Measurements from ENCODE around the gene ASPHD2.

ASPHD2 gene
- 2.0 to 37.3 (median 11.7) reads per million in 9 experiments for total RNA-seq

DNA sequence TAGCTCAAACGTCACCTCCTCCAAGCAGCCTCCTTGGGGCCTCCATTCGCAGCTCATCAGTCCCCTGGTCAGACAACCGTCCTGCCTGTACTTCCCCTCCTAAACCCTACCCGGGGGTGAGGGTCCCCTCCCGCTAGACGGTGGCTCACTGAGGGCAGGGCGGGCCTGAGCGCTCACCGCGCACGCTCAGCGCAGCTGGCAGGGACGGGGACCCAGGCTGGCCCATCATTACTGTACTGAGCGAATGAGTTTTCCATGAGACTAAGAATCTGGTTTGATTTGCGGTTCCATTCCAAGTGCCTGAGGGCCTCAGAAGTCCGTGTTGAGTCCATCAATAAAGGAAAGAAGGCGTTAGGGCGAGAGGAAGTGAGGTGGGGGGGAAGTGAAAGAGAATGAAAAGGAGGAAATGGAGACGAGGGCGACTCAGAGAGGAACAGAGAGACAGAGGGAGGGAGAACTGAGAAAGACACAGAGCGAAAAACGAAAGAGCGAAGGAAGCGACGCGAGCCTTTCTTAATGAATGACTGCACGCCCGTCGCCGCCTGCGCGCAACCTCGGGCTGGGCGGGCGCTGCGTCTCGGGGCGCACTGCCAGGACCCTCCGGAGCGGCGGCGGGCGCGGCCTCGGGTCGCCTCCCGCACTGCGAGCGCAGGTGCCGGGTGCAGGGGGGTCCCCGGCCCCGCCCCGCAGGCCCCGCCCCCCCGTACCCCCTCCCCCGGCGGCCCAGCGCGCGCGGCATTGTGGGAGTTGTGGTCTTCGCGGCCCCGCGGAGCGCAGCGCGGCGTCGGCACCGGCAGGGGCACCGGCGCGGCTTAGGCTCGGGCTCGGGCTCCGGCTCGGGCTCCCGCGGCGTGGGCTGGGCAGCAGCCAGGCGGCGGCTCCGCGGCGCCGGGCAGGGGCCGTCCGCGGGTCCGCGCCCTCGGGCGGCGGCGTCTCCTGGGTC lies at the start of gene ASPHD2:
Gene ASPHD2 (plus strand): TSS at position 746 of the 943 bp plus-strand sequence. CDS start 4,356 bp downstream, outside the sequence.
- H3K36me3 Mint-ChIP-seq (ENCODE audit: insufficient read depth), result peaks cover 14% of the 10 kb centered on the region
- H3K27ac Mint-ChIP-seq, result peak within 1 kb of the TSS; percentile 96 to 98
- H3K9me3 Mint-ChIP-seq, result no peaks in the 10 kb centered on the region
- peak; percentile 71 to 79 (median 78) for DNase-seq
- peaks cover 19 to 30% of the 10 kb centered on the region in 2 donors for H3K4me1 Mint-ChIP-seq (ENCODE audit: low read depth in 2 of 2)
- H3K4me3 Mint-ChIP-seq, result peak within 1 kb of the TSS; percentile 94 to 95
- ATAC-seq (replicated peaks), result peak; percentile 86
- peaks cover 9 to 10% of the 10 kb centered on the region in 2 donors for H3K27me3 Mint-ChIP-seq

- H3K27me3 Mint-ChIP-seq, result peaks cover 57 to 85% of the 10 kb centered on the region in 2 donors
- H3K4me3 Mint-ChIP-seq, result no peak overlapping the region
- DNase-seq, result no peak
Measured at GRCh38 chr22:26380072-26380830, 48.8 kb upstream of the ASPHD2 start.

GRCh38 chr22:26382782-26383181 lies 46.3 kb upstream of the ASPHD2 start:
- ATAC-seq (replicated peaks), result no peak
- Mint-ChIP-seq H3K27me3 (peaks cover 54 to 85% of the 10 kb centered on the region in 2 donors), H3K9me3 (peaks cover 0 to 3% of the 10 kb centered on the region in 2 donors)

More at GRCh38 chr22:26380072-26380830, 48.8 kb upstream of the ASPHD2 start:
- Mint-ChIP-seq H3K4me1 (ENCODE audit: low read depth in 2 of 2) (peaks cover 3 to 6% of the 10 kb centered on the region in 2 donors), H3K9me3 (peaks cover 0 to 3% of the 10 kb centered on the region in 2 donors), H3K27ac (no peak overlapping the region), H3K36me3 (ENCODE audit: insufficient read depth) (no peaks in the 10 kb centered on the region)
- no peak for ATAC-seq (replicated peaks)

GRCh38 chr22:26383968-26384556 lies 45.0 kb upstream of the ASPHD2 start:
- peaks cover 57 to 91% of the 10 kb centered on the region in 2 donors for H3K27me3 Mint-ChIP-seq
- no peaks in the 10 kb centered on the region for H3K36me3 Mint-ChIP-seq (ENCODE audit: insufficient read depth)
- H3K27ac Mint-ChIP-seq, result no peak overlapping the region
- H3K9me3 Mint-ChIP-seq, result peaks cover 0 to 3% of the 10 kb centered on the region in 2 donors
- no peaks in the 10 kb centered on the region for H3K4me1 Mint-ChIP-seq (ENCODE audit: low read depth in 2 of 2)
- ATAC-seq (replicated peaks) (no peak), DNase-seq (no peak)
- no peak overlapping the region for H3K4me3 Mint-ChIP-seq

More at GRCh38 chr22:26382782-26383181, 46.3 kb upstream of the ASPHD2 start:
- H3K4me3 Mint-ChIP-seq, result no peak overlapping the region
- DNase-seq, result no peak
- H3K36me3 Mint-ChIP-seq (ENCODE audit: insufficient read depth), result no peaks in the 10 kb centered on the region
- H3K27ac Mint-ChIP-seq, result no peak overlapping the region
- H3K4me1 Mint-ChIP-seq (ENCODE audit: low read depth in 2 of 2), result peaks cover 0 to under 1% of the 10 kb centered on the region in 2 donors

DNA sequence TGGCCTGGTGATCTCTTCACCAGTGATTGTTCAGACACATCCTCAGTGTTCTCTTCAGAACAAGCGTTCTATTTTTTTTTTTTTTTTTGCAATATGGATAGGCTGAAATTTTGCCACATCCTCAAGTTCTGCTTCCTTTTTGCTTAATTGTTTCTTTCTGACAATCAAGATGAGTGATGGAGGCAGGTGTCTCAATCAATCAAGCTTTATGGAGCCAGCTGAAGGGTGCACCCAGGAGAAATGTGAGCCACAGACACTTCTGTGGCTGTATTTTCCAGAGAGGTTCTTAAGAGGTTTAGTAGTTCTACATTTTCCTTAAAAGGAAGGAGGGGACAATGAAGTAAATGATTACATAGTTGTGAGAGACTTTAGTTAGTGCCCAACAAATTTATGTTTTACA lies 43.9 kb upstream of the ASPHD2 start:
- no peak overlapping the region for H3K4me3 Mint-ChIP-seq
- H3K27me3 Mint-ChIP-seq, result peaks cover 55 to 89% of the 10 kb centered on the region in 2 donors
- no peaks in the 10 kb centered on the region for H3K9me3 Mint-ChIP-seq
- H3K27ac Mint-ChIP-seq, result no peak overlapping the region
- no peak for ATAC-seq (replicated peaks)
- no peak for DNase-seq
- no peaks in the 10 kb centered on the region for H3K4me1 Mint-ChIP-seq (ENCODE audit: low read depth in 2 of 2)
- H3K36me3 Mint-ChIP-seq (ENCODE audit: insufficient read depth), result no peaks in the 10 kb centered on the region

DNA sequence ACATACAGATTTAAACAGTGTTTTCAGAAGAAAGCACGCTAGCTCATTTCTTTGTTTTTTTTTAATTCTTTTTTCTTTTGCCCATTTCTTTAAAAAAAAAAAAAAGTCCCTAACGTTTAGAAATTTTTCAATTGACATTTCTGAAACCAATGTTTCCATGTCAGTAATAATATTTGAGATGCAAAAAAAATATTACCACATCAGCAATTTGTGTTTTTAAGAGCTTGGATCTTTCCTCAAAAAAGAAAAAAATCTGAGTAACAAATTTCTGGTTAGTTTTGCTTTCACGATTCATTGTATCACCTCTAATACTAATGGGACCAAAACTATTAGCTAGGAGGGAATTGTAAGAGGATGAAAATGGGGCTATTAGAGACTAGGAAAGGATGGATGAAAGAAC lies 39.9 kb upstream of the ASPHD2 start:
- ATAC-seq (replicated peaks) (no peak), DNase-seq (no peak)
- Mint-ChIP-seq H3K27me3 (peaks cover 47 to 64% of the 10 kb centered on the region in 2 donors), H3K4me3 (no peak overlapping the region), H3K27ac (no peak overlapping the region), H3K4me1 (ENCODE audit: low read depth in 2 of 2) (no peaks in the 10 kb centered on the region), H3K36me3 (ENCODE audit: insufficient read depth) (no peaks in the 10 kb centered on the region), H3K9me3 (no peaks in the 10 kb centered on the region)

GRCh38 chr22:26391091-26391490 lies 38.0 kb upstream of the ASPHD2 start:
- Mint-ChIP-seq H3K27me3 (peaks cover 44 to 47% of the 10 kb centered on the region in 2 donors), H3K4me3 (no peak overlapping the region), H3K9me3 (no peaks in the 10 kb centered on the region), H3K36me3 (ENCODE audit: insufficient read depth) (no peaks in the 10 kb centered on the region), H3K4me1 (ENCODE audit: low read depth in 2 of 2) (no peaks in the 10 kb centered on the region), H3K27ac (no peak overlapping the region)
- DNase-seq (no peak), ATAC-seq (replicated peaks) (no peak)

DNA sequence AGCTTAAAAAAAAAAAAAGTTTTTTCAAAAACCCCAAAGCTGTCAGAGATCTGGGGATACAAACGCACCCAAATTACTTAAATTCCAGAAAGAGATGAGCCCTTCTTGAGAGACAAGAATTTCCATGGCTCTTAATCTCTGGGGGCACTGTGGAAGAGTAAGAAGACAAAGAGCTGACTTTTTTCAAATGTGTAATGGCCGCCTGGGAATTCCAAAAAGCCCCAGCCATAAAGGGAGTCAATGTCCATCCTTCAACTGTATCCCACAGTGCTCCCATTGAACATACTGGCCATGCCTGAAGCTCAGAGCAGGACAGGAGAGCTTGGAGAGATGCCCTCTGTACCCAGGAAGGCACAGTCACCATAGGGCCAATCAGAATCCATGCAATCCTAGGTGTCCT lies 37.4 kb upstream of the ASPHD2 start:
- Mint-ChIP-seq H3K4me1 (ENCODE audit: low read depth in 2 of 2) (no peaks in the 10 kb centered on the region), H3K36me3 (ENCODE audit: insufficient read depth) (no peaks in the 10 kb centered on the region), H3K27ac (no peak overlapping the region), H3K4me3 (no peak overlapping the region), H3K27me3 (peaks cover 39 to 46% of the 10 kb centered on the region in 2 donors), H3K9me3 (no peaks in the 10 kb centered on the region)
- DNase-seq, result no peak
- ATAC-seq (replicated peaks), result no peak

DNA sequence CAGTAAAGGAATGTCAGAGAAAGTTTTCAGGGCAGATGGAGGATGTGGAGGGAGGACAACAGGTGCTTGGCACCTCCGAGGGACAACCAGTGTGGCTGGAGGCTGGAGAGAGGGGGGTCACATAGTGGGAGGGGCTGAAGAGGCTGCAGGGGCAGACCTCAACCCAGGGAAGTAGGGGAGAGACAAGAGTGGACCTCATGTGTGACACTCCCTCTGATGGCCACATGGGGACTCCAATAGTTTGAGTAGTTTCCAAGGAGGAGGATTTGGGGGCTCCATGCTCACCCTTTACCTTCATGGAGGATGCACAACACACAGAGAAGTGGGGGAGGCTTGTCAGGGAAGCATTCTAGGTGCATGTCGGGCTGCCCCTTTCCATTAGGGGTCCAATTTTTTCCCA lies 35.1 kb upstream of the ASPHD2 start:
- peaks cover 16 to 29% of the 10 kb centered on the region in 2 donors for H3K27me3 Mint-ChIP-seq
- H3K4me1 Mint-ChIP-seq (ENCODE audit: low read depth in 2 of 2), result no peaks in the 10 kb centered on the region
- ATAC-seq (replicated peaks) (no peak), DNase-seq (no peak)
- no peak overlapping the region for H3K4me3 Mint-ChIP-seq
- H3K9me3 Mint-ChIP-seq, result no peaks in the 10 kb centered on the region
- H3K27ac Mint-ChIP-seq, result no peak overlapping the region
- no peaks in the 10 kb centered on the region for H3K36me3 Mint-ChIP-seq (ENCODE audit: insufficient read depth)

GRCh38 chr22:26394777-26395176 lies 34.3 kb upstream of the ASPHD2 start:
- Mint-ChIP-seq H3K9me3 (no peaks in the 10 kb centered on the region), H3K4me3 (no peak overlapping the region), H3K27ac (no peak overlapping the region), H3K4me1 (ENCODE audit: low read depth in 2 of 2) (no peaks in the 10 kb centered on the region), H3K27me3 (peaks cover 7 to 22% of the 10 kb centered on the region in 2 donors), H3K36me3 (ENCODE audit: insufficient read depth) (no peaks in the 10 kb centered on the region)
- DNase-seq, result no peak
- ATAC-seq (replicated peaks), result no peak

GRCh38 chr22:26395926-26396325 lies 33.1 kb upstream of the ASPHD2 start:
- DNase-seq, result no peak
- no peaks in the 10 kb centered on the region for H3K9me3 Mint-ChIP-seq
- H3K4me3 Mint-ChIP-seq, result no peak overlapping the region
- H3K36me3 Mint-ChIP-seq (ENCODE audit: insufficient read depth), result no peaks in the 10 kb centered on the region
- no peak for ATAC-seq (replicated peaks)
- H3K4me1 Mint-ChIP-seq (ENCODE audit: low read depth in 2 of 2), result no peaks in the 10 kb centered on the region
- H3K27ac Mint-ChIP-seq, result no peak overlapping the region
- peaks cover 7 to 17% of the 10 kb centered on the region in 2 donors for H3K27me3 Mint-ChIP-seq

DNA sequence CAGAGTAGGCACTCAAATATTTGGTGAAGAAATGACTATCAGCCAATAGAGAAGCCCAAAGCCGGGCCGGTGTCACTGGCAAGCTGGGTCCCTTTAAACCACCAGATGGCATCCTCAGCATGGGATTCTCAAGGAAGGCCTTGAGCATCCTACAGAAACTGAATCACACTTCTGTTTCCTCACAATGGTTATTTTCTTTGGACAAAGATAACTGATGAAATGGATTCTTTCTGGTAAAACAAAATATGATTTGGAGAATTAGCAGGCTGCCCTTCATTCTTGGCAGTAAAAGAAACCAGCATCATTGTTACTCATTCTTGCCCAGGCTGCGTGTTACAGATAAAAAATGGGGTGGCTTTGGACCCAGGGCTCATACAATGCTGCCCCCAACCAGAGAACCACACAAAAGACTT lies 30.3 kb upstream of the ASPHD2 start:
- DNase-seq (peak; percentile 30 to 39 (median 37)), ATAC-seq (replicated peaks) (peak; percentile 72)
- H3K4me3 Mint-ChIP-seq, result no peak overlapping the region
- H3K27me3 Mint-ChIP-seq, result peaks cover 13 to 27% of the 10 kb centered on the region in 2 donors
- H3K27ac Mint-ChIP-seq, result no peak overlapping the region
- no peaks in the 10 kb centered on the region for H3K4me1 Mint-ChIP-seq (ENCODE audit: low read depth in 2 of 2)
- H3K9me3 Mint-ChIP-seq, result no peaks in the 10 kb centered on the region
- H3K36me3 Mint-ChIP-seq (ENCODE audit: insufficient read depth), result no peaks in the 10 kb centered on the region

DNA sequence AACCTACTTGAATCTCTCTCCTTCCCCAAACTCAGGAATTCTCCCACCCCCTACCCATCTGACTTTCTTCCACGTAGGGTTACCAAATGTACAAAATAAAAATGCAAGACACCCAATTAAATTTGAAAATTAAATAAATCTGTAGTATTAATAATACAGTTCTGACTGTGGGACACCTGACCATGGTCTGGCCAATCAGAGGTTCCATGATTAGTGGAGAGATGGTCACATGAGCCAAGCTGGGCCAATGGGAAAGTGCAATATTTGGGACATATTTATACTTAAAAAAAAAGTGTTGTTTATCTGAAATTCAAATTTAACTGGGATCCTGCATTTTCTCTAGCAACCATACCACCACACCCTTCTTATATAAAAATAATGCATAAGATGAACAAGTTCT lies 29.8 kb upstream of the ASPHD2 start:
- ATAC-seq (replicated peaks) (no peak), DNase-seq (no peak)
- no peaks in the 10 kb centered on the region for H3K36me3 Mint-ChIP-seq (ENCODE audit: insufficient read depth)
- H3K27ac Mint-ChIP-seq, result no peak overlapping the region
- no peaks in the 10 kb centered on the region for H3K9me3 Mint-ChIP-seq
- no peak overlapping the region for H3K4me3 Mint-ChIP-seq
- peaks cover 16 to 26% of the 10 kb centered on the region in 2 donors for H3K27me3 Mint-ChIP-seq
- H3K4me1 Mint-ChIP-seq (ENCODE audit: low read depth in 2 of 2), result no peaks in the 10 kb centered on the region
